Prostate gland (tissue), 2 donors: ENCODE data around the gene MAP4.

Source experiments
- POLR2A ChIP-seq: fragments of 450-650 bp; IDR thresholded peaks from one replicate; pipeline ENCODE4 v1.6.1; 2016; ENCODE audit warnings: antibody characterized with exemption, mild to moderate bottlenecking
- POLR2AphosphoS5 ChIP-seq: sonication (generic); formaldehyde crosslinking; IDR thresholded peaks from one replicate; pipeline ENCODE4 v1.6.1; 2017; ENCODE audit warnings: antibody characterized with exemption
- TF ChIP-seq, protein P1 (sequence below), 4 experiments: fragments of 200-600 bp in 2 of 4; fragments of 450-650 bp in 2 of 4; sonication (generic) in 2 of 4; IDR thresholded peaks; 1 replicate in 3 of 4; 2 replicates in 1 of 4; pipeline ENCODE4 v1.5.1; 2016 to 2019; ENCODE audit warnings: antibody characterized with exemption in 4 of 4, mild to moderate bottlenecking in 2 of 4, moderate library complexity in 2 of 4

DNA sequence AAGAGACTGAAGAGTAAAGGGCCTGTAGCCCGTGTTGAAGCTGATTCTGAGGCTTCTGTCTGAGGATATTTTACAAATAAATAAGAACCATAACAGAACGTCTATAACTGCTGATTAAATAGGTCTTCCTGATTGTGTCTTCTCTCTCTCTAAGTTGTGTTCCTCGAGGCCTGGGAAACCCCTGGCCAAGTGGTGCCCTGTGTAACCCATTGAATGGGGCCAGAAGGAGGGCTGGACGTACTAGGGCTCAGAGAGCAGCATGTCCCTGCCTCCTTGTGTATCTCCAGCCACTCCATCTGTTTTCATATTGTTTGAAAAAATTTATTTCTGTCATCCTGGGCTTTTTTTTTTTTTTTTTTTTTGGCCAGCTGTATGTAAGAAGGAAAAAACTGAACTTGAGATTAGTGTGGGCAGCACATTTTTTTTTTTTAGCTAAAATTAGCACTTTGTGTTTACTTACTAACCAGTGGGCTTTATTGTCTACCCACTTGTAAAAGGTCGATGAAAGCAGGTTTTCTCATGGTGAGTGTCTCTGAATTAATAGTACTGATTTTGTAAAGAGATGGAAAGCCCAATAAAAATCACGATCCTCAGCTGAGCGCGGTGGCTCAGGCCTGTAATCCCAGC, 202.6 kb downstream of the MAP4 start:
- TF ChIP-seq POLR2A (no peak), POLR2AphosphoS5 (no peak)
- TF ChIP-seq, protein P1, sequence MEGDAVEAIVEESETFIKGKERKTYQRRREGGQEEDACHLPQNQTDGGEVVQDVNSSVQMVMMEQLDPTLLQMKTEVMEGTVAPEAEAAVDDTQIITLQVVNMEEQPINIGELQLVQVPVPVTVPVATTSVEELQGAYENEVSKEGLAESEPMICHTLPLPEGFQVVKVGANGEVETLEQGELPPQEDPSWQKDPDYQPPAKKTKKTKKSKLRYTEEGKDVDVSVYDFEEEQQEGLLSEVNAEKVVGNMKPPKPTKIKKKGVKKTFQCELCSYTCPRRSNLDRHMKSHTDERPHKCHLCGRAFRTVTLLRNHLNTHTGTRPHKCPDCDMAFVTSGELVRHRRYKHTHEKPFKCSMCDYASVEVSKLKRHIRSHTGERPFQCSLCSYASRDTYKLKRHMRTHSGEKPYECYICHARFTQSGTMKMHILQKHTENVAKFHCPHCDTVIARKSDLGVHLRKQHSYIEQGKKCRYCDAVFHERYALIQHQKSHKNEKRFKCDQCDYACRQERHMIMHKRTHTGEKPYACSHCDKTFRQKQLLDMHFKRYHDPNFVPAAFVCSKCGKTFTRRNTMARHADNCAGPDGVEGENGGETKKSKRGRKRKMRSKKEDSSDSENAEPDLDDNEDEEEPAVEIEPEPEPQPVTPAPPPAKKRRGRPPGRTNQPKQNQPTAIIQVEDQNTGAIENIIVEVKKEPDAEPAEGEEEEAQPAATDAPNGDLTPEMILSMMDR (IDR thresholded peaks at IDR 0.05), result no peak
